Activated CD4-positive, alpha-beta T cell treated with anti-CD3 and anti-CD28 coated beads, Interleukin-2, amount 50 U/mL, for 4 hours (primary cell): Measurements from ENCODE around the gene NDUFAF8.

Source experiments
- DNase-seq, 2 experiments: peaks; one replicate each; pipeline ENCODE4 v3.0.0-alpha.2; 2020

Gene NDUFAF8

GRCh38 chr17:81278831-81279230 lies 39.7 kb downstream of the NDUFAF8 start:
- DNase-seq, result no peak

GRCh38 chr17:81279278-81280275 lies 40.5 kb downstream of the NDUFAF8 start:
- DNase-seq, result no peak

GRCh38 chr17:81280571-81280970 lies 41.5 kb downstream of the NDUFAF8 start:
- no peak for DNase-seq

- DNase-seq, result no peak
Measured at GRCh38 chr17:81282141-81282540, 43.0 kb downstream of the NDUFAF8 start.

- DNase-seq, result no peak
Measured at GRCh38 chr17:81282876-81283275, 43.8 kb downstream of the NDUFAF8 start.

GRCh38 chr17:81285179-81285878 lies 46.2 kb downstream of the NDUFAF8 start:
- peak; percentile 38 to 40 for DNase-seq

GRCh38 chr17:81285894-81286293 lies 46.8 kb downstream of the NDUFAF8 start:
- DNase-seq, result no peak

- no peak for DNase-seq
Measured at GRCh38 chr17:81286491-81287145, 47.5 kb downstream of the NDUFAF8 start.

GRCh38 chr17:81287152-81287551 lies 48.0 kb downstream of the NDUFAF8 start:
- DNase-seq, result no peak

GRCh38 chr17:81287741-81288430 lies 48.8 kb downstream of the NDUFAF8 start:
- no peak for DNase-seq

GRCh38 chr17:81288715-81289114 lies 49.6 kb downstream of the NDUFAF8 start:
- DNase-seq, result no peak

GRCh38 chr17:81289627-81290026 lies 50.5 kb downstream of the NDUFAF8 start:
- no peak for DNase-seq

- DNase-seq, result no peak
Measured at GRCh38 chr17:81290230-81290629, 51.1 kb downstream of the NDUFAF8 start.
